LNCAP (cell line): ENCODE results near the gene MARVELD2.

Source experiments
- TF ChIP-seq, protein P1 (sequence below): fragments of 450-650 bp; IDR thresholded peaks from 2 replicates; pipeline ENCODE4 v1.5.1; 2017; ENCODE audit warnings: mild to moderate bottlenecking

The MARVELD2 gene

DNA sequence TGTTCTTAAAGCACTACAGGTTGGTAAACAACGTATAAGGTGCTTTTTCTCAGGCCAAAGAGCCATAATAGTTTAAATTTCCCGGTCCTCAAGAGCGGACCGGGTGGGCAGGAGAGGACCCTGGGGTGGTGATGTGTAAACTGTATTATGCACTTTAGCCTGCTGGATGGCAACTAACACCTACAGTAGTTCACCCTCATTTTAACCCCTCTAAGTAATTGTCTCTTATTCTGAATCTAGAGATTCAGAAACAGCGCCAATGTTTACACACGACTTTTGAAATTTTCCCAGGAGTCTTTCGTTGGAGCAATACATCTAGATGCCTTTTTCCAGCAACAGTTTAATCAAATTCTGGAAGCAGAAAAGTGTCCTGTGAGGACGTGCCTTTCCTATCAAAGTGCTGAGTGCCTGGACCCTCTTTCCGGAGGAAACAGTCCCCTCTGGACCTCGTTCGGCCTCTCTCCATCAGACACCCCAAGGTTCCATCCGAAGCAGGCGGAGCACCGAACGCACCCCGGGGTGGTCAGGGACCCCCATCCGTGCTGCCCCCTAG, 77.0 kb downstream of the MARVELD2 start:
- TF ChIP-seq, protein P1, sequence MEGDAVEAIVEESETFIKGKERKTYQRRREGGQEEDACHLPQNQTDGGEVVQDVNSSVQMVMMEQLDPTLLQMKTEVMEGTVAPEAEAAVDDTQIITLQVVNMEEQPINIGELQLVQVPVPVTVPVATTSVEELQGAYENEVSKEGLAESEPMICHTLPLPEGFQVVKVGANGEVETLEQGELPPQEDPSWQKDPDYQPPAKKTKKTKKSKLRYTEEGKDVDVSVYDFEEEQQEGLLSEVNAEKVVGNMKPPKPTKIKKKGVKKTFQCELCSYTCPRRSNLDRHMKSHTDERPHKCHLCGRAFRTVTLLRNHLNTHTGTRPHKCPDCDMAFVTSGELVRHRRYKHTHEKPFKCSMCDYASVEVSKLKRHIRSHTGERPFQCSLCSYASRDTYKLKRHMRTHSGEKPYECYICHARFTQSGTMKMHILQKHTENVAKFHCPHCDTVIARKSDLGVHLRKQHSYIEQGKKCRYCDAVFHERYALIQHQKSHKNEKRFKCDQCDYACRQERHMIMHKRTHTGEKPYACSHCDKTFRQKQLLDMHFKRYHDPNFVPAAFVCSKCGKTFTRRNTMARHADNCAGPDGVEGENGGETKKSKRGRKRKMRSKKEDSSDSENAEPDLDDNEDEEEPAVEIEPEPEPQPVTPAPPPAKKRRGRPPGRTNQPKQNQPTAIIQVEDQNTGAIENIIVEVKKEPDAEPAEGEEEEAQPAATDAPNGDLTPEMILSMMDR = no peak

GRCh38 chr5:69492391-69492922, 77.5 kb downstream of the MARVELD2 start, which contains the start of gene OCLN:
Gene OCLN (plus strand): TSS chr5:69492790. CDS start chr5:69504245, 11,455 bp downstream.
- TF ChIP-seq, protein P1 = no peak

DNA sequence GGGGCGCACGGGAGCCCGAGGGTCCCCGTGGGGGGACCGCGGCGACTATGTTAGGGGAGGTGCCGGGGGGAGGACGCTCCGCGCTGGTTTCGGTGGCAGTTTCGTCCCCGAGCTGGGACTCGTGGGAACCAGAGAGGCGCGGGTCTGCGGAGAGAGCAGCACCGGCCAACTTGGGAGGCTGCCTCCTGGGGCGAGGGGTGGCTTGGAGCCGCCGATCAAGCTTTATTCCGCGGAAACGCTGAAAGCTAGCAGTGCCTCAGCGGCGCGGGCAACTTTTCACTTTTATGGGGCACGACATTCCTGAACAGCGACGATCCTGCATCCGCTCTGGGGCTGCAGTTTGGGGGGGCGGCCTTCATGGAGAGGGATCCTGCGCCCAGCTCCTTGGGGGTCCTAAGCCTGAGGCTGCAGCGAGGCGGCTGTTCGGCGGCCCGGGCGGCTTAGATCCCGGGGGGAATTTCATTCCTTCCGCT, 78.0 kb downstream of the MARVELD2 start:
- TF ChIP-seq, protein P1 = no peak

DNA sequence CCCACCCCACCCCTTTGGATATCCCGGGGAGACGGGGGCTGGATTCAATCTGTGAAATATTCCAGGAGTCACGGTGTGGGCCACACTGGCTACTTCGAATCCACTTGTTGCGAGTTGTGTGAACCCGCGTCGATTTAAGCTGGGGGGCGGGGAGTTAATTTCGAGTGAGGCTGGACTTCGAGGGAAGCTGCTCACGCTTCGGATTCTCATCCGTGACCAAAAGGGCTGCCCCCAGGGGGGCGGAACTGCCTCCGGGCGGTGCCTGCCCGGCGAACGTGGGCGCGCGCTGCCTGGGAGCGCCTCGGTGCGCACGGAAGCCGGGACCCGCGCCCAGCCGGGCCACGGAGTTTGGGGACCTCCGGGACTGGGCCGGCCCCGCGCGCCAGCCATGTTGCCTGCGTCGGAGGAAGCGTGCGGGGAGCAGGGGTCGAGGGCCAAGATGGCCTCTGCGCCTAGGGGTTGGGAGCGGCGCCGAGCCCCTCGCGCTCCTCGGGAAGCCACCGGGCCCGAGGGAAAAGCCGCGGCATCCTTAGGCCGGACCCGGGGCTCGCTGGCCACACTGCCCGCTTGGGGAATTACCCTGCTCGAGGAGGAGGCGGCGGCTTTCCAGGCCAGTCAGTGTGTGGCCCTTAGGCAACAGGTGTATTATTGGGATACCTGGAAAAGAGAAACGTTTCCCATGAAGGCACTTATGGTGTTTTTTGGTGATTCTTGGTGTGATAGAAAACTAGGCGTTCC, 78.6 kb downstream of the MARVELD2 start:
- TF ChIP-seq, protein P1 = no peak
